Endothelial cell of umbilical vein (primary cell): ENCODE results near the gene PIWIL4.

Experiments used
- CTCF ChIP-seq, 2 donors: IDR thresholded peaks; 1 replicate in 1 of 2; 2 replicates in 1 of 2; pipeline ENCODE4 v1.5.1; 2011; ENCODE audit warnings: low read length in 2 of 2, mild to moderate bottlenecking in 2 of 2, moderate library complexity in 2 of 2, control low read depth in 1 of 2, inconsistent platforms in 1 of 2, low read depth in 1 of 2; ENCODE audit not compliant: insufficient read depth in 1 of 2; ENCODE audit errors: extremely low read depth in 1 of 2
- EZH2 ChIP-seq: IDR thresholded peaks from 2 replicates; pipeline ENCODE4 v1.6.1; 2012; ENCODE audit warnings: borderline replicate concordance, low read depth, mild to moderate bottlenecking, moderate library complexity, low read length, inconsistent platforms; ENCODE audit not compliant: severe bottlenecking
- FOS ChIP-seq: IDR thresholded peaks from 2 replicates; pipeline ENCODE4 v1.6.1; 2011; ENCODE audit warnings: mild to moderate bottlenecking, low read length, moderate library complexity, borderline replicate concordance; ENCODE audit not compliant: insufficient read depth
- MAX ChIP-seq: IDR thresholded peaks from 2 replicates; pipeline ENCODE4 v1.6.1; 2011; ENCODE audit not compliant: insufficient read depth, insufficient read length
- MYC ChIP-seq: IDR thresholded peaks from one replicate; pipeline ENCODE4 v1.6.1; 2011; ENCODE audit warnings: mild to moderate bottlenecking, low read depth, low read length
- POLR2A ChIP-seq: IDR thresholded peaks from 2 replicates; pipeline ENCODE4 v1.6.1; 2012; ENCODE audit warnings: low read depth, mild to moderate bottlenecking, control low read depth, low read length
- POLR2AphosphoS5 ChIP-seq: IDR thresholded peaks from 2 replicates; pipeline ENCODE4 v1.6.1; 2012; ENCODE audit warnings: low read depth, mild to moderate bottlenecking, control low read depth, low read length, moderate library complexity; ENCODE audit not compliant: insufficient read depth

GRCh38 chr11:94559361-94559760, 7.8 kb upstream of the PIWIL4 start:
- TF ChIP-seq CTCF (IDR thresholded peaks at IDR 0.05; ENCODE audit: extremely low read depth in 1 of 2, insufficient read depth in 1 of 2, low read depth in 1 of 2, low read length in 2 of 2): no peak
- no peak for TF ChIP-seq MAX
- no peak for TF ChIP-seq POLR2AphosphoS5
- TF ChIP-seq MYC: no peak
- no peak for TF ChIP-seq POLR2A
- no peak for TF ChIP-seq EZH2
- no peak for TF ChIP-seq FOS
